Coronary artery (tissue), 2 donors: ENCODE data around the gene CA9.
A peak's percentile ranks its signal among the peaks of the same experiment; 100 is the strongest.

ENCODE experiments used
- DNase-seq: peaks from one replicate; pipeline ENCODE4 v3.0.0-alpha.2; 2017; ENCODE audit warnings: low spot score
- H3K27ac ChIP-seq, 2 donors: fragments of 200-600 bp; sonication (generic); one replicate each; pipeline ENCODE4 v1.5.1; 2016 to 2019
- H3K4me3 ChIP-seq: fragments of 200-600 bp; sonication (generic); 2 replicates; pipeline ENCODE4 v1.5.1; 2016; ENCODE audit warnings: mild to moderate bottlenecking, moderate library complexity
- TF ChIP-seq, protein P1 (sequence below): fragments of 200-600 bp; sonication (generic); IDR thresholded peaks from one replicate; pipeline ENCODE4 v1.5.1; 2019; ENCODE audit warnings: antibody characterized with exemption

The CA9 gene

DNA sequence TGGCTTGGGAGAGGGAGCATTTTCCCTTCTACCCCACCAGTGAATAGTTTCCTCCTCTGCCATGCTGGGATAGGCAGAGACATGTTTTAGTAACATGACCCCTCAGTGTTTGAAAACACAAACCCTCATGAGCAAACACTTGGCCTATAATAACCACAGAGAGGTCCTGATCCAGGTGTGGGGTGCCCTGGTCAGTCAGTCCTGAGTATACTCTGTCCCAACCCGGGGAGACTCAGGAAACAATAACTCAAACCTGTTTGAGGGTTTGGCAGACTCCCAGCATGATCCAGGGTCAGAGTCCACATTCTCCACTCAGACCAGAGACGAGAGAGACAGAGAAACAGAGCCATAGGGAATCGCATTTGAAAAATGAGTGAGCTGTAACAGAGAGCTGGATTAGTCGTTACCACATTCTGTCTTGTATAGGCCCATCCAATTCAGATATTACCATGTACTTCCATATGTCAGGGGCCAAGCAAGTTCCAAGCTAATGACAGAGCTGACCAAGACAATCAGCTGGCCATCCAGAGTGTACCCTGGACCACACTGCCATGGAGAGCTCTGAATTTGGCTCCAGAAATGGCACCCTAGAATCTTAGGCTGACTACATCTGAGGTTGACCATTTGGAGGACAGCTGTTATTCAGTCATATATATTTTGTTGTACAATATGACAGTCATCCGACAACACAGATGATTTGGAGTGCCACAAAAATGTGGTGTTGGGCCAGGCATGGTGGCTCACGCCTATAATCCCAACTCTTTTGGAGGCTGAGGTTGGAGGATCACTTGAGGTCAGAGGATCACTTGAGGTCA is 4.2 kb upstream of the CA9 start:
- Histone ChIP-seq H3K27ac (no peak overlapping the region), H3K4me3 (no peak overlapping the region)
- DNase-seq = no peak
- TF ChIP-seq, protein P1, sequence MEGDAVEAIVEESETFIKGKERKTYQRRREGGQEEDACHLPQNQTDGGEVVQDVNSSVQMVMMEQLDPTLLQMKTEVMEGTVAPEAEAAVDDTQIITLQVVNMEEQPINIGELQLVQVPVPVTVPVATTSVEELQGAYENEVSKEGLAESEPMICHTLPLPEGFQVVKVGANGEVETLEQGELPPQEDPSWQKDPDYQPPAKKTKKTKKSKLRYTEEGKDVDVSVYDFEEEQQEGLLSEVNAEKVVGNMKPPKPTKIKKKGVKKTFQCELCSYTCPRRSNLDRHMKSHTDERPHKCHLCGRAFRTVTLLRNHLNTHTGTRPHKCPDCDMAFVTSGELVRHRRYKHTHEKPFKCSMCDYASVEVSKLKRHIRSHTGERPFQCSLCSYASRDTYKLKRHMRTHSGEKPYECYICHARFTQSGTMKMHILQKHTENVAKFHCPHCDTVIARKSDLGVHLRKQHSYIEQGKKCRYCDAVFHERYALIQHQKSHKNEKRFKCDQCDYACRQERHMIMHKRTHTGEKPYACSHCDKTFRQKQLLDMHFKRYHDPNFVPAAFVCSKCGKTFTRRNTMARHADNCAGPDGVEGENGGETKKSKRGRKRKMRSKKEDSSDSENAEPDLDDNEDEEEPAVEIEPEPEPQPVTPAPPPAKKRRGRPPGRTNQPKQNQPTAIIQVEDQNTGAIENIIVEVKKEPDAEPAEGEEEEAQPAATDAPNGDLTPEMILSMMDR = no peak

DNA sequence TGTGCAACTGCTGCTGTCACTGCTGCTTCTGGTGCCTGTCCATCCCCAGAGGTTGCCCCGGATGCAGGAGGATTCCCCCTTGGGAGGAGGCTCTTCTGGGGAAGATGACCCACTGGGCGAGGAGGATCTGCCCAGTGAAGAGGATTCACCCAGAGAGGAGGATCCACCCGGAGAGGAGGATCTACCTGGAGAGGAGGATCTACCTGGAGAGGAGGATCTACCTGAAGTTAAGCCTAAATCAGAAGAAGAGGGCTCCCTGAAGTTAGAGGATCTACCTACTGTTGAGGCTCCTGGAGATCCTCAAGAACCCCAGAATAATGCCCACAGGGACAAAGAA is 265 bp downstream of the CA9 start:
- no peak for DNase-seq
- Histone ChIP-seq H3K4me3 (no peak overlapping the region), H3K27ac (no peak overlapping the region)
- TF ChIP-seq, protein P1 = no peak

DNA sequence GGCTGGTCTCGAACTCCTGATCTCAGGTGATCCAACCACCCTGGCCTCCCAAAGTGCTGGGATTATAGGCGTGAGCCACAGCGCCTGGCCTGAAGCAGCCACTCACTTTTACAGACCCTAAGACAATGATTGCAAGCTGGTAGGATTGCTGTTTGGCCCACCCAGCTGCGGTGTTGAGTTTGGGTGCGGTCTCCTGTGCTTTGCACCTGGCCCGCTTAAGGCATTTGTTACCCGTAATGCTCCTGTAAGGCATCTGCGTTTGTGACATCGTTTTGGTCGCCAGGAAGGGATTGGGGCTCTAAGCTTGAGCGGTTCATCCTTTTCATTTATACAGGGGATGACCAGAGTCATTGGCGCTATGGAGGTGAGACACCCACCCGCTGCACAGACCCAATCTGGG is 1.5 kb downstream of the CA9 start:
- DNase-seq = no peak
- no peak overlapping the region for H3K27ac ChIP-seq

DNA sequence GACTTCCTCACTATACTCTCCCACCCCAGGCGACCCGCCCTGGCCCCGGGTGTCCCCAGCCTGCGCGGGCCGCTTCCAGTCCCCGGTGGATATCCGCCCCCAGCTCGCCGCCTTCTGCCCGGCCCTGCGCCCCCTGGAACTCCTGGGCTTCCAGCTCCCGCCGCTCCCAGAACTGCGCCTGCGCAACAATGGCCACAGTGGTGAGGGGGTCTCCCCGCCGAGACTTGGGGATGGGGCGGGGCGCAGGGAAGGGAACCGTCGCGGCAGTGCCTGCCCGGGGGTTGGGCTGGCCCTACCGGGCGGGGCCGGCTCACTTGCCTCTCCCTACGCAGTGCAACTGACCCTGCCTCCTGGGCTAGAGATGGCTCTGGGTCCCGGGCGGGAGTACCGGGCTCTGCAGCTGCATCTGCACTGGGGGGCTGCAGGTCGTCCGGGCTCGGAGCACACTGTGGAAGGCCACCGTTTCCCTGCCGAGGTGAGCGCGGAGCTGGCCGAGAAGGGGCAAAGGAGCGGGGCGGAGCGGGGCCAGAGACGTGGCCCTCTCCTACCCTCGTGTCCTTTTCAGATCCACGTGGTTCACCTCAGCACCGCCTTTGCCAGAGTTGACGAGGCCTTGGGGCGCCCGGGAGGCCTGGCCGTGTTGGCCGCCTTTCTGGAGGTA is 2.1 kb downstream of the CA9 start:
- peak overlapping the region; percentile 73 for H3K4me3 ChIP-seq
- no peak for DNase-seq
- no peak overlapping the region for H3K27ac ChIP-seq
- TF ChIP-seq, protein P1 = no peak

More for the DNA sequence above, 1.5 kb downstream of the CA9 start:
- H3K4me3 ChIP-seq = peak overlapping the region; percentile 73
- TF ChIP-seq, protein P1 = no peak

DNA sequence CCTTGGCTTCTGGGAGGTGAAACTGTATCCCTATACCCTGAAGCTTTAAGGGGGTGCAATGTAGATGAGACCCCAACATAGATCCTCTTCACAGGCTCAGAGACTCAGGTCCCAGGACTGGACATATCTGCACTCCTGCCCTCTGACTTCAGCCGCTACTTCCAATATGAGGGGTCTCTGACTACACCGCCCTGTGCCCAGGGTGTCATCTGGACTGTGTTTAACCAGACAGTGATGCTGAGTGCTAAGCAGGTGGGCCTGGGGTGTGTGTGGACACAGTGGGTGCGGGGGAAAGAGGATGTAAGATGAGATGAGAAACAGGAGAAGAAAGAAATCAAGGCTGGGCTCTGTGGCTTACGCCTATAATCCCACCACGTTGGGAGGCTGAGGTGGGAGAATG is 5.4 kb downstream of the CA9 start:
- Histone ChIP-seq H3K4me3 (no peak overlapping the region), H3K27ac (peak overlapping the region in 1 of 2 donors; percentile 7)
- DNase-seq = no peak
- TF ChIP-seq, protein P1 = no peak

DNA sequence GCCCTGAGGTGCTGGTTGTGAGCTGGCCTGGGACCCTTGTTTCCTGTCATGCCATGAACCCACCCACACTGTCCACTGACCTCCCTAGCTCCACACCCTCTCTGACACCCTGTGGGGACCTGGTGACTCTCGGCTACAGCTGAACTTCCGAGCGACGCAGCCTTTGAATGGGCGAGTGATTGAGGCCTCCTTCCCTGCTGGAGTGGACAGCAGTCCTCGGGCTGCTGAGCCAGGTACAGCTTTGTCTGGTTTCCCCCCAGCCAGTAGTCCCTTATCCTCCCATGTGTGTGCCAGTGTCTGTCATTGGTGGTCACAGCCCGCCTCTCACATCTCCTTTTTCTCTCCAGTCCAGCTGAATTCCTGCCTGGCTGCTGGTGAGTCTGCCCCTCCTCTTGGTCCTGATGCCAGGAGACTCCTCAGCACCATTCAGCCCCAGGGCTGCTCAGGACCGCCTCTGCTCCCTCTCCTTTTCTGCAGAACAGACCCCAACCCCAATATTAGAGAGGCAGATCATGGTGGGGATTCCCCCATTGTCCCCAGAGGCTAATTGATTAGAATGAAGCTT is 6.1 kb downstream of the CA9 start:
- TF ChIP-seq, protein P1 = no peak
- Histone ChIP-seq H3K4me3 (no peak overlapping the region), H3K27ac (peak overlapping the region in 1 of 2 donors; percentile 96)
- DNase-seq = no peak
